Astrocyte (in vitro differentiated cells and primary cell): ENCODE results near the gene EMID1. TPM values are rescaled to one million over a fixed set of nuclear protein-coding genes. Genes with fewer than 3 reads are reported as not detected.

Source experiments
- DNase-seq: peaks from one replicate; pipeline ENCODE4 v3.0.0-alpha.2; 2010; ENCODE audit warnings: low read depth
- FAIRE-seq: peaks from 2 replicates; lab custom pipeline; 2011; peaks lifted over from hg19 to GRCh38; lab: Jason Lieb, UNC
- H2AFZ ChIP-seq: 2 replicates; pipeline ENCODE4 v1.6.0; 2012; ENCODE audit warnings: low read depth, low read length, inconsistent platforms
- H3K27ac ChIP-seq: 2 replicates; pipeline ENCODE4 v1.5.1; 2011; ENCODE audit warnings: low read depth, low read length, inconsistent platforms
- H3K27me3 ChIP-seq: 2 replicates; pipeline ENCODE4 v1.6.0; 2011; ENCODE audit warnings: low read length, inconsistent platforms; ENCODE audit not compliant: insufficient read depth
- H3K36me3 ChIP-seq: 2 replicates; pipeline ENCODE4 v1.5.1; 2011; ENCODE audit warnings: low read length, inconsistent platforms; ENCODE audit not compliant: insufficient read depth
- H3K4me1 ChIP-seq: 2 replicates; pipeline ENCODE4 v1.5.1; 2011; ENCODE audit warnings: low read length, inconsistent platforms; ENCODE audit not compliant: insufficient read depth
- H3K4me2 ChIP-seq: 2 replicates; pipeline ENCODE4 v1.6.0; 2012; ENCODE audit warnings: low read length, inconsistent platforms
- H3K4me3 ChIP-seq: 2 replicates; pipeline ENCODE4 v1.5.1; 2011; ENCODE audit warnings: low read depth, mild to moderate bottlenecking, low read length, inconsistent platforms; ENCODE audit not compliant: insufficient read depth
- H3K79me2 ChIP-seq: 2 replicates; pipeline ENCODE4 v1.6.0; 2012; ENCODE audit warnings: mild to moderate bottlenecking, low read length, inconsistent platforms; ENCODE audit not compliant: insufficient read depth
- H3K9ac ChIP-seq: 2 replicates; pipeline ENCODE4 v1.6.0; 2012; ENCODE audit warnings: mild to moderate bottlenecking, low read length, inconsistent platforms
- H3K9me3 ChIP-seq: 2 replicates; pipeline ENCODE4 v1.5.1; 2012; ENCODE audit warnings: low read depth, mild to moderate bottlenecking, low read length, inconsistent platforms; ENCODE audit not compliant: insufficient read depth
- H4K20me1 ChIP-seq: 2 replicates; pipeline ENCODE4 v1.6.0; 2012; ENCODE audit warnings: low read length, inconsistent platforms; ENCODE audit not compliant: insufficient read depth
- H3K27ac Mint-ChIP-seq: one replicate; pipeline ENCODE4 v1.8.0; 2021; ENCODE audit warnings: mild to moderate bottlenecking, mixed read lengths; ENCODE audit not compliant: unreplicated experiment
- H3K27me3 Mint-ChIP-seq: one replicate; pipeline ENCODE4 v1.8.0; 2021; ENCODE audit warnings: low read depth, mixed read lengths; ENCODE audit not compliant: unreplicated experiment
- H3K36me3 Mint-ChIP-seq: one replicate; pipeline ENCODE4 v1.8.0; 2021; ENCODE audit warnings: low read depth, mixed read lengths; ENCODE audit not compliant: unreplicated experiment
- H3K4me1 Mint-ChIP-seq: one replicate; pipeline ENCODE4 v1.8.0; 2021; ENCODE audit warnings: low read depth, mixed read lengths; ENCODE audit not compliant: unreplicated experiment
- H3K4me3 Mint-ChIP-seq: one replicate; pipeline ENCODE4 v1.8.0; 2021; ENCODE audit warnings: mild to moderate bottlenecking, moderate library complexity, mixed read lengths; ENCODE audit not compliant: unreplicated experiment
- H3K9me3 Mint-ChIP-seq: one replicate; pipeline ENCODE4 v1.8.0; 2021; ENCODE audit warnings: mild to moderate bottlenecking, mixed read lengths; ENCODE audit not compliant: unreplicated experiment
- EZH2 ChIP-seq: IDR thresholded peaks from 2 replicates; pipeline ENCODE4 v1.6.1; 2012; ENCODE audit warnings: mild to moderate bottlenecking, low read length, inconsistent platforms; ENCODE audit not compliant: insufficient read depth
- total RNA-seq: library from RNA; stranded (reverse); gene quantifications from 2 replicates; pipeline ENCODE4 v1.2.1, GENCODE V29; 2021
- TF ChIP-seq, protein P1 (sequence below): IDR thresholded peaks from 2 replicates; pipeline ENCODE4 v1.5.1; 2011; ENCODE audit warnings: low read depth, mild to moderate bottlenecking, inconsistent platforms, low read length, moderate library complexity; ENCODE audit not compliant: insufficient read depth

Gene EMID1
- total RNA-seq, 1 donor from 2014 or later = 0.34 TPM

- FAIRE-seq = peak; percentile 76
- Mint-ChIP-seq H3K27ac (no peak overlapping the region), H3K9me3 (peaks cover 5% of the 10 kb centered on the region), H3K4me3 (no peak overlapping the region), H3K4me1 (no peaks in the 10 kb centered on the region), H3K36me3 (peaks cover 26% of the 10 kb centered on the region), H3K27me3 (no peaks in the 10 kb centered on the region)
- no peaks in the 10 kb centered on the region for H3K27me3 ChIP-seq
- peaks cover 4% of the 10 kb centered on the region for H3K79me2 ChIP-seq
- H4K20me1 ChIP-seq = peaks cover 74% of the 10 kb centered on the region
- no peak overlapping the region for H3K4me3 ChIP-seq
- TF ChIP-seq, protein P1, sequence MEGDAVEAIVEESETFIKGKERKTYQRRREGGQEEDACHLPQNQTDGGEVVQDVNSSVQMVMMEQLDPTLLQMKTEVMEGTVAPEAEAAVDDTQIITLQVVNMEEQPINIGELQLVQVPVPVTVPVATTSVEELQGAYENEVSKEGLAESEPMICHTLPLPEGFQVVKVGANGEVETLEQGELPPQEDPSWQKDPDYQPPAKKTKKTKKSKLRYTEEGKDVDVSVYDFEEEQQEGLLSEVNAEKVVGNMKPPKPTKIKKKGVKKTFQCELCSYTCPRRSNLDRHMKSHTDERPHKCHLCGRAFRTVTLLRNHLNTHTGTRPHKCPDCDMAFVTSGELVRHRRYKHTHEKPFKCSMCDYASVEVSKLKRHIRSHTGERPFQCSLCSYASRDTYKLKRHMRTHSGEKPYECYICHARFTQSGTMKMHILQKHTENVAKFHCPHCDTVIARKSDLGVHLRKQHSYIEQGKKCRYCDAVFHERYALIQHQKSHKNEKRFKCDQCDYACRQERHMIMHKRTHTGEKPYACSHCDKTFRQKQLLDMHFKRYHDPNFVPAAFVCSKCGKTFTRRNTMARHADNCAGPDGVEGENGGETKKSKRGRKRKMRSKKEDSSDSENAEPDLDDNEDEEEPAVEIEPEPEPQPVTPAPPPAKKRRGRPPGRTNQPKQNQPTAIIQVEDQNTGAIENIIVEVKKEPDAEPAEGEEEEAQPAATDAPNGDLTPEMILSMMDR = no peak
- no peak overlapping the region for H2AFZ ChIP-seq
- no peak for DNase-seq
- no peak overlapping the region for H3K9ac ChIP-seq
- H3K9me3 ChIP-seq = no peaks in the 10 kb centered on the region
- peaks cover 53% of the 10 kb centered on the region for H3K36me3 ChIP-seq
- H3K4me2 ChIP-seq = no peak overlapping the region
- H3K27ac ChIP-seq = no peak overlapping the region
- no peaks in the 10 kb centered on the region for H3K4me1 ChIP-seq
Observed at GRCh38 chr22:29299136-29299900, 93.6 kb downstream of the EMID1 start.

- Histone ChIP-seq H3K27ac (no peak overlapping the region), H3K79me2 (peaks cover 3% of the 10 kb centered on the region), H4K20me1 (peaks cover 64% of the 10 kb centered on the region), H3K4me1 (no peaks in the 10 kb centered on the region), H3K9me3 (no peaks in the 10 kb centered on the region), H3K4me3 (no peak overlapping the region), H3K9ac (no peak overlapping the region), H3K4me2 (no peak overlapping the region), H3K27me3 (no peaks in the 10 kb centered on the region), H2AFZ (no peak overlapping the region), H3K36me3 (peaks cover 45% of the 10 kb centered on the region)
- Mint-ChIP-seq H3K4me3 (no peak overlapping the region), H3K4me1 (no peaks in the 10 kb centered on the region), H3K27ac (no peak overlapping the region), H3K36me3 (peaks cover 26% of the 10 kb centered on the region), H3K9me3 (peaks cover 5% of the 10 kb centered on the region), H3K27me3 (no peaks in the 10 kb centered on the region)
- DNase-seq = no peak
- no peak for FAIRE-seq
- TF ChIP-seq EZH2 = no peak
- TF ChIP-seq, protein P1 = no peak
Observed at GRCh38 chr22:29300467-29300806, 94.7 kb downstream of the EMID1 start.
